HUES64 (cell line): ENCODE measurements around the gene FASN.
"Not testable (repeated sequence)": the region's sequence is repeated elsewhere in the genome, so short reads cannot be mapped to it uniquely, and the experiment has no call there.

Experiments used
- H3K27ac ChIP-seq: 2 replicates; pipeline ENCODE4 v1.7.0; 2013; ENCODE audit warnings: low read depth, low read length, inconsistent platforms
- H3K27me3 ChIP-seq: 2 replicates; pipeline ENCODE4 v1.6.1; 2013; ENCODE audit warnings: mild to moderate bottlenecking, low read length; ENCODE audit not compliant: insufficient read depth
- H3K36me3 ChIP-seq: 2 replicates; pipeline ENCODE4 v1.6.1; 2013; ENCODE audit warnings: mild to moderate bottlenecking, low read length; ENCODE audit not compliant: insufficient read depth
- H3K4me1 ChIP-seq: 2 replicates; pipeline ENCODE4 v1.6.1; 2013; ENCODE audit warnings: mild to moderate bottlenecking, low read length, moderate library complexity; ENCODE audit not compliant: insufficient read depth
- H3K4me3 ChIP-seq: 2 replicates; pipeline ENCODE4 v1.5.1; 2013; ENCODE audit warnings: mild to moderate bottlenecking, low read length, moderate library complexity
- H3K9ac ChIP-seq: 2 replicates; pipeline ENCODE4 v1.6.1; 2013; ENCODE audit warnings: mild to moderate bottlenecking, low read depth, low read length
- H3K9me3 ChIP-seq: 2 replicates; pipeline ENCODE4 v1.6.1; 2013; ENCODE audit warnings: low read depth, low read length; ENCODE audit not compliant: insufficient read depth
- WGBS: fragments of 150-250, 120-280 bp; methylation state at CpG from one replicate; pipeline ENCODE4 v1.1.7; 2013; ENCODE audit warnings: missing lambda C conversion rate; 5-methylcytosine and 5-hydroxymethylcytosine counted together

The FASN gene

GRCh38 chr17:82041144-82041814, 56.8 kb downstream of the FASN start:
- Histone ChIP-seq H3K27ac (no peak overlapping the region), H3K9me3 (no peaks in the 10 kb centered on the region), H3K36me3 (no peaks in the 10 kb centered on the region), H3K4me3 (no peak overlapping the region), H3K4me1 (peaks cover 10% of the 10 kb centered on the region), H3K9ac (no peak overlapping the region), H3K27me3 (no peaks in the 10 kb centered on the region)
- 69% methylated on average over 17 of the region's 17 CpGs for WGBS

- no peak overlapping the region for H3K9ac ChIP-seq
- WGBS = 96% methylated on average over 8 of the region's 8 CpGs
- H3K36me3 ChIP-seq = no peaks in the 10 kb centered on the region
- H3K4me3 ChIP-seq = no peak overlapping the region
- H3K27me3 ChIP-seq = no peaks in the 10 kb centered on the region
- peaks cover 10% of the 10 kb centered on the region for H3K4me1 ChIP-seq
- no peak overlapping the region for H3K27ac ChIP-seq
- no peaks in the 10 kb centered on the region for H3K9me3 ChIP-seq
These were observed 58.2 kb downstream of the FASN start for GRCh38 chr17:82039695-82040299.

- H3K27ac ChIP-seq, H3K9ac ChIP-seq, H3K9me3 ChIP-seq, H3K4me3 ChIP-seq, H3K36me3 ChIP-seq, H3K27me3 ChIP-seq: not testable (repeated sequence)
- H3K4me1 ChIP-seq = peaks cover 10% of the 10 kb centered on the region
- 93% methylated on average over 16 of the region's 16 CpGs for WGBS
These were observed 59.1 kb downstream of the FASN start for GRCh38 chr17:82038796-82039409.

GRCh38 chr17:82037889-82038195, 60.2 kb downstream of the FASN start:
- WGBS = 26% methylated on average over 10 of the region's 10 CpGs
- H3K27ac ChIP-seq = no peak overlapping the region; the same call in 1 of the 2 replicates
- H3K9ac ChIP-seq = no peak overlapping the region
- H3K36me3 ChIP-seq = no peaks in the 10 kb centered on the region
- H3K9me3 ChIP-seq = no peaks in the 10 kb centered on the region
- H3K4me3 ChIP-seq = peak overlapping the region; percentile 74
- H3K4me1 ChIP-seq = peaks cover 3% of the 10 kb centered on the region; the same call in 1 of the 2 replicates
- H3K27me3 ChIP-seq = no peaks in the 10 kb centered on the region

- no peaks in the 10 kb centered on the region for H3K27me3 ChIP-seq
- peak within 1 kb of the TSS; percentile 71; the same call in 1 of the 2 replicates for H3K27ac ChIP-seq
- peak within 1 kb of the TSS; percentile 73 for H3K9ac ChIP-seq
- H3K4me3 ChIP-seq = peak within 1 kb of the TSS; percentile 74
- under 1% methylated on average over 92 of the region's 92 CpGs for WGBS
- no peaks in the 10 kb centered on the region for H3K9me3 ChIP-seq
- no peaks in the 10 kb centered on the region for H3K36me3 ChIP-seq
- peaks cover 9% of the 10 kb centered on the region; the same call in 1 of the 2 replicates for H3K4me1 ChIP-seq
These were observed 60.7 kb downstream of the FASN start, which contains the start of gene DCXR for GRCh38 chr17:82037092-82037888. DCXR (minus strand) TSS chr17:82037697; CDS start chr17:82037682, 15 bp downstream.

GRCh38 chr17:82036634-82037091, 61.4 kb downstream of the FASN start:
- H3K4me1 ChIP-seq = peaks cover 9% of the 10 kb centered on the region; the same call in 1 of the 2 replicates
- H3K27me3 ChIP-seq = no peaks in the 10 kb centered on the region
- peak overlapping the region; percentile 73 for H3K9ac ChIP-seq
- H3K9me3 ChIP-seq = no peaks in the 10 kb centered on the region
- H3K27ac ChIP-seq = no peak overlapping the region
- no peaks in the 10 kb centered on the region for H3K36me3 ChIP-seq
- H3K4me3 ChIP-seq = peak overlapping the region; percentile 74
- WGBS = 59% methylated on average over 23 of the region's 23 CpGs

- WGBS = 92% methylated on average over 20 of the region's 20 CpGs
- Histone ChIP-seq H3K4me3 (peak overlapping the region; percentile 74), H3K36me3 (no peaks in the 10 kb centered on the region), H3K9ac (no peak overlapping the region), H3K4me1 (peaks cover 9% of the 10 kb centered on the region; the same call in 1 of the 2 replicates), H3K27ac (no peak overlapping the region), H3K9me3 (no peaks in the 10 kb centered on the region), H3K27me3 (no peaks in the 10 kb centered on the region)
These were observed 61.9 kb downstream of the FASN start for GRCh38 chr17:82035956-82036633.

GRCh38 chr17:82035488-82035887, 62.5 kb downstream of the FASN start:
- H3K27me3 ChIP-seq = no peaks in the 10 kb centered on the region
- H3K4me1 ChIP-seq = peaks cover 9% of the 10 kb centered on the region; the same call in 1 of the 2 replicates
- H3K9ac ChIP-seq = no peak overlapping the region
- H3K36me3 ChIP-seq = no peaks in the 10 kb centered on the region
- H3K4me3 ChIP-seq = no peak overlapping the region
- H3K27ac ChIP-seq = no peak overlapping the region
- 92% methylated on average over 8 of the region's 8 CpGs for WGBS
- H3K9me3 ChIP-seq = no peaks in the 10 kb centered on the region

- Histone ChIP-seq H3K4me3 (no peak overlapping the region), H3K4me1 (peaks cover 9% of the 10 kb centered on the region; the same call in 1 of the 2 replicates), H3K27ac (no peak overlapping the region), H3K36me3 (no peaks in the 10 kb centered on the region), H3K27me3 (no peaks in the 10 kb centered on the region), H3K9ac (no peak overlapping the region), H3K9me3 (no peaks in the 10 kb centered on the region)
- 78% methylated on average over 23 of the region's 23 CpGs for WGBS
These were observed 63.5 kb downstream of the FASN start for GRCh38 chr17:82034371-82035011.

GRCh38 chr17:82033359-82034085, 64.5 kb downstream of the FASN start:
- H3K36me3 ChIP-seq = no peaks in the 10 kb centered on the region
- peaks cover 9% of the 10 kb centered on the region; the same call in 1 of the 2 replicates for H3K4me1 ChIP-seq
- H3K27me3 ChIP-seq = no peaks in the 10 kb centered on the region
- 92% methylated on average over 38 of the region's 38 CpGs for WGBS
- no peak overlapping the region for H3K4me3 ChIP-seq
- no peak overlapping the region for H3K9ac ChIP-seq
- H3K27ac ChIP-seq = no peak overlapping the region
- no peaks in the 10 kb centered on the region for H3K9me3 ChIP-seq
